Stimulated activated CD8-positive, alpha-beta memory T cell treated with anti-CD3 and anti-CD28 coated beads, Interleukin-2, amount 100 ng/mL, for 1 hour (primary cell): ENCODE measurements around the gene CDT1.

Experiments
- DNase-seq, 2 donors: peaks; one replicate each; pipeline ENCODE4 v3.0.0-alpha.2; 2020; ENCODE audit warnings: low read depth in 2 of 2

The CDT1 gene

GRCh38 chr16:88836791-88837190 lies 33.2 kb downstream of the CDT1 start:
- no peak for DNase-seq

GRCh38 chr16:88837806-88838205 lies 34.2 kb downstream of the CDT1 start:
- DNase-seq = no peak

- no peak for DNase-seq
Observed at GRCh38 chr16:88838566-88838965, 35.0 kb downstream of the CDT1 start.

GRCh38 chr16:88839026-88839529 lies 35.5 kb downstream of the CDT1 start:
- no peak for DNase-seq

GRCh38 chr16:88839745-88840599 lies 36.4 kb downstream of the CDT1 start:
- no peak for DNase-seq

GRCh38 chr16:88840600-88841215 lies 37.1 kb downstream of the CDT1 start:
- no peak for DNase-seq

GRCh38 chr16:88841521-88842307 lies 38.1 kb downstream of the CDT1 start:
- no peak for DNase-seq

- no peak for DNase-seq
Observed at GRCh38 chr16:88842308-88842756, 38.7 kb downstream of the CDT1 start.

GRCh38 chr16:88842806-88843205 lies 39.2 kb downstream of the CDT1 start:
- DNase-seq = no peak

GRCh38 chr16:88843256-88843655 lies 39.7 kb downstream of the CDT1 start:
- no peak for DNase-seq

- no peak for DNase-seq
Observed at GRCh38 chr16:88844419-88845036, 40.9 kb downstream of the CDT1 start.

GRCh38 chr16:88846088-88846487 lies 42.5 kb downstream of the CDT1 start:
- DNase-seq = no peak

GRCh38 chr16:88847654-88848053 lies 44.1 kb downstream of the CDT1 start:
- no peak for DNase-seq

- DNase-seq = no peak
Observed at GRCh38 chr16:88848557-88848956, 45.0 kb downstream of the CDT1 start.

- no peak for DNase-seq
Observed at GRCh38 chr16:88850531-88851199, 47.1 kb downstream of the CDT1 start.

- no peak for DNase-seq
Observed at GRCh38 chr16:88851616-88852015, 48.0 kb downstream of the CDT1 start.

- no peak for DNase-seq
Observed at GRCh38 chr16:88853325-88853941, 49.8 kb downstream of the CDT1 start.

GRCh38 chr16:88854306-88855111 lies 50.9 kb downstream of the CDT1 start:
- DNase-seq = no peak

GRCh38 chr16:88855176-88855575 lies 51.6 kb downstream of the CDT1 start:
- DNase-seq = no peak

GRCh38 chr16:88855736-88856121 lies 52.1 kb downstream of the CDT1 start:
- no peak for DNase-seq
